GM12801 (cell line): ENCODE results near the gene HNF4A.

ENCODE experiments used
- TF ChIP-seq, protein P1 (sequence below): IDR thresholded peaks from one replicate; pipeline ENCODE4 v1.5.1; 2011; ENCODE audit warnings: control low read depth; ENCODE audit not compliant: insufficient read length; ENCODE audit errors: extremely low read depth

The HNF4A gene

DNA sequence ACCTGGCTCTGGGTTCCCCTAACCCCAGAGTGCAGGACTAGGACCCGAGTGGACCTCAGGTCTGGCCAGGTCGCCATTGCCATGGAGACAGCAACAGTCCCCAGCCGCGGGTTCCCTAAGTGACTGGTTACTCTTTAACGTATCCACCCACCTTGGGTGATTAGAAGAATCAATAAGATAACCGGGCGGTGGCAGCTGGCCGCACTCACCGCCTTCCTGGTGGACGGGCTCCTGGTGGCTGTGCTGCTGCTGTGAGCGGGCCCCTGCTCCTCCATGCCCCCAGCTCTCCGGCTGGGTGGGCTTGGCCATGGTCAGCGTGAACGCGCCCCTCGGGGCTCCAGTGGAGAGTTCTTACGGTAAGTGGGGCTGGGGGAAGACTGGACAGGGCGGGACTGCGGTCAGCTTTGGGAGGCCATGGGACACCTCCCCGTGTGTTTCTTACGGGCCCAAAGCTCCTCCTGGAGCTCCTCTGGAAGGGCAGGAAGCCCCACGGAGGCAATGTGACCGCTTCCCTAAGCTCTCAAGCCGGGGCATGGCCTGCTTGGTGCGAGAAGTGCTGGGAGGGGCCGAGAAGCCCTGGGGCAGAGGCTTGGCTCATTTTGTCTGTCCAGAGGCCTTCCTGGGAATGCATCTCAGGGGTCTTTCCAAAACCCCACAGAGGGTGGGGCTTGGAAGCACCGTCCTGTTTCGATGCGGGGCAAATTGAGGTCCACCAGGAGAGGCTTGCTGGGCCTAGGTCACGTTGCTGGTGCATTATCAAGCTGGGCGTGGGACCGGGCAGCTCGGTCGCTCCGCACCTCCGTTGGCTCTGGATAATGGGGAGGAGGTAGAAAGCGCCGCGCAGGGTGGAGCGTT lies at the start of gene HNF4A:
TSS of gene HNF4A (plus strand) at position 202 of the 855 bp plus-strand sequence. CDS start at position 308, 106 bp downstream.
- TF ChIP-seq, protein P1, sequence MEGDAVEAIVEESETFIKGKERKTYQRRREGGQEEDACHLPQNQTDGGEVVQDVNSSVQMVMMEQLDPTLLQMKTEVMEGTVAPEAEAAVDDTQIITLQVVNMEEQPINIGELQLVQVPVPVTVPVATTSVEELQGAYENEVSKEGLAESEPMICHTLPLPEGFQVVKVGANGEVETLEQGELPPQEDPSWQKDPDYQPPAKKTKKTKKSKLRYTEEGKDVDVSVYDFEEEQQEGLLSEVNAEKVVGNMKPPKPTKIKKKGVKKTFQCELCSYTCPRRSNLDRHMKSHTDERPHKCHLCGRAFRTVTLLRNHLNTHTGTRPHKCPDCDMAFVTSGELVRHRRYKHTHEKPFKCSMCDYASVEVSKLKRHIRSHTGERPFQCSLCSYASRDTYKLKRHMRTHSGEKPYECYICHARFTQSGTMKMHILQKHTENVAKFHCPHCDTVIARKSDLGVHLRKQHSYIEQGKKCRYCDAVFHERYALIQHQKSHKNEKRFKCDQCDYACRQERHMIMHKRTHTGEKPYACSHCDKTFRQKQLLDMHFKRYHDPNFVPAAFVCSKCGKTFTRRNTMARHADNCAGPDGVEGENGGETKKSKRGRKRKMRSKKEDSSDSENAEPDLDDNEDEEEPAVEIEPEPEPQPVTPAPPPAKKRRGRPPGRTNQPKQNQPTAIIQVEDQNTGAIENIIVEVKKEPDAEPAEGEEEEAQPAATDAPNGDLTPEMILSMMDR: no peak

DNA sequence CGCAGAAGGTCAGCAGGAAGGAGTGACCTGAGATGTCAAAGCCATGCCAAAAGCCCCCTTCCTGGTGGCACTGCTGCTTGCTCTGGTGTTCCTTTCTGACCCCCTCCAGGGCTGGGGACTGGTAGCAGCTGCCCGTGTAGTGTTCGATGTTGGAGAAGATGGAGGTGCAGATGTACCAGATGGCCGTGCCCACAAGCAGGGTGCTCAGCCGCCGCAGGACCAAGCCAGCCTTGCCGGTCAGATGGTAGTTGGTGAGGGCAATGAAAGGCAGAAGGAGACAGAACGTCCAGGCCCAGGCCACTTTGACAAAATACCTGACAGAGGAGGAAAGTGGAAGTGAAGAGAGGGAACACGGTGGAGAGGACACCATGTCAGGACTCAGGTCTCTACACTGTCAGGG lies 48.6 kb upstream of the HNF4A start:
- TF ChIP-seq, protein P1: no peak

DNA sequence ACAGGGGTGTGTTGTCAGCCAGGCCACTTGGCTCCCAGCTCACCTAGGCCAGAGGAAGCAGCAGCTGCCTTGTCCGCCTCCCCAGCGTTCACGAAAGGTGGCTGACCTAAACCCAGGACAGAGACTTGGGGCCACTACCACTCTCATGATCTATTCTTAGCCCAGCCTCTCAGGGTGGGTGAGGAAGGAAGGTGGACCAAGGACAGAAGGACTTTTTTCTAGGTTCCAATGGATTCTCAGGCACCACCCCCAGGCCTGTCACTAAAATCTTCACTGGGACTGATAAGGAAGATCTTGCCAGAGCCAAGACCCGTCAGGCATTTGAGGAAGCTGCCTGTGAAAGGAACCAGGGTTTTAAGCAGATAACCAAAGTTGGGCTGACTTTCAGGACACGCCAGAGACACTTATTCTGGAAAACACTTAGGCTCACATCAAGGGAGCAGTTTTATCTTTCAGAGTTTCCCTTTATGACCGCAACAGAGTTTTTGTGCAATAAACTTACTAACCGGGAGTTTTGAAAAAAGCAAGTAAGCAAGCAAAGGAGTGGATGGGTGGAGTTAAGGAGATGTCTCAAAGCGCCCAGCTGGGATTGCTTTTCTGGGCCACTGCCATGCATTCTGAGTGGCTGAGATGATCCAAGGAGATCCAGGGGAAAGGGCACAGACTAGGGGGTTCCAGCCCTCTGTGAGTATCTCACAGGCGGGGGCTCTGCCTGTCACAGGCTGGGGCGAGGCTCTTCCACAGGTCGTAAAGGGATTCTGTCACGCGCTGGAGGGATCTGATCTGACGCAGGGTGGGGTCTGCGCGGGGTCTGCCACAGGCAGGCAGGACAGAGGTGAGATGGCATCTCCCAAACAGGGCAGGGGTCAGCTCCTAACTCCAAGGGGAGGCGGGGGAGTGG lies 45.5 kb upstream of the HNF4A start:
- TF ChIP-seq, protein P1: no peak

DNA sequence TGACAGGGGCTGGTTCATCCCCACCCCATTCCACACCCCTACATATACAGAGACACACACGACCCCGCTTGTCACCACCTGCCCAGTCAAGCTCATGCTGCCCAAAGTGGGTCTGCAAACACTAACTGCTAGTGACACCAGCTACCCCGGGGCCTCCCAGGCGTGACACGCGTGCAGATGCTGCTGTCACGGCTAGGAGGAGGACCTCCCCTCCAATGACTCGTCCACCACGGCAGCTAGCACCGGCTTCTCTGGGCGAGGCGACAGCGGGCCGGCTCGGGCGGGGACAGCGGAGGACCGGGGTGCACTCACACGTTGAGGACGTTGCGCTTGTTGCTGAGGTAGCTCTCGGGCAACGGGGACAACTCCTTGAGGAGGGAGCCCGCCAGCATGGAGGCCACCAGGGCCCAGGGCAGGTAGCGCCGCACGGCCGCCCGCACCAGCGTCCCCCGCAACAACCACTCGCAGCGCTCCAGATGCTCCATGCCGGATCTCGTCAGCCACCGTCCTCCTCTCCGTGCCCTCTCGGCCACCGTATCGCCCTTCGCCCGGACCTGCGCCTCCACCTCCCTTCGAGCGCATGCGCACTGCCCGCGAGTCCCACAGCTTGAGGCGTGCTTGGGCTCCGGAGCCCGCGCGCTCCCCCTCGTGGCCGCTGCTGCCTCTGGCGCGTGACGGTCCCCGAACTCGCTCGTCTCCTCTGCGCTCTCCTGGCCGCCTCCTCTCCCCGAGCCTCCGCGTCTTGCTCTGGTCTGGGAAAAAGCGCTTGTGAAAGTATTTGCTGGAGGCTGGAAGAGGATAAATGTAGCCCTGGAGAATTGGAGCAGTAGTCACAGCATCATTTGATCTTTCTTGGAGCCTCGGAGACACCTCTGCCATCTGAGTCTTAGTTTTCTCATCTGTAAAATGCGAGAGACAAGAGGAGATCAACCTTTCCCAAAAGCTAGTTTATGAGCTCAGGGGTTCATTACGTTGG lies 44.5 kb upstream of the HNF4A start, which contains the start of gene FITM2:
TSS of gene FITM2 (minus strand) at position 539 of the 976 bp plus-strand sequence. CDS start at position 485, 54 bp downstream.
- TF ChIP-seq, protein P1: no peak

DNA sequence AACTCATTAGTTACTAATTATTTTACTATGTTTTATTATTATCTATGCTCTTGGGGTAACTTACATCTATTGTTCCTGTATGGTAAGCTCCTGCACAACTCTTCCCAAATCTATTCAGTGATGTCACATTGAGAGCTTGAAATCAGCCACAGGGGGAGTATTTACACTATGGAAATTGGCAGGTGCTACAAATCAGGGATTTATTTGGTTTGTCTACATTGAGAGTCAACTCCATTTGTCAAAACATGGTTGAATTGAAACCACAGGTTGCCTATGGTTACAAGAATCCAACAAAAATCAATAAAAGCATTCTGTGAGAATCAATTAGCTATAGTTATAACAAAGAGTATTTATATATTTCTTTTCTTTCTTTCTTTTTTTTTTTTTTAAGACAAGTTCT lies 40.6 kb upstream of the HNF4A start:
- TF ChIP-seq, protein P1: no peak

DNA sequence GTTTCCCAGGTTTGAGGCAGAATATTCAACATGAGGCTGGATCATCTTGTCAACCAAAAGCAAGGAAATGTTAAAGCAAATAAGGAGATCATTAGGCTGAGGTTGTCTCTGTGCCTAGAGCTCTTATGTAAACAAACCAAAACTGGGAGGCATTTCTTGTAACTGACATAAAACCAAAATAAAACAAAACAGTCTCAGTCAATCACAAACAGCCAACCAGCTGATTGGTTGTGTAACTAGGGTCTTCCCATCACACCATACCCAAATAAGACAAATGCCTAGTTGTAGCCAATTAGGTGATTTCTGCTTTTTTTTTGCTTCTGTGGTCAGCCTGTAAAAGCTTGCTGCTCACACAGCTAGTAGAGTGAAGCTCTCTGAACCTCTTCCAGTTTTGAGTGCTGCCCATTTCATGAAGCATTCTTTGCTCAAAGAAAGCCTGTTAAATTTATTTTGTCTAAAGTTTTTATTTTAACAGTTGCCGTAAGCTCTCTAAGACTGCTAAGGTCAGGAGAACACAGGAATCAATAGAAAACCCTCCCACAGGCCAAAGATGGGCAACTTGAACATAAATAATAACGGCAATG lies 35.6 kb upstream of the HNF4A start:
- TF ChIP-seq, protein P1: no peak
